Progenitor cell of endocrine pancreas (in vitro differentiated cells): Measurements from ENCODE around the gene SEMA7A. TPM values are rescaled to one million over a fixed set of nuclear protein-coding genes. Genes with fewer than 3 reads are reported as not detected.

Experiments
- DNase-seq: peaks from one replicate; pipeline ENCODE4 v3.0.0; 2021; ENCODE audit warnings: low spot score; ENCODE audit not compliant: unreplicated experiment
- H3K27ac Mint-ChIP-seq: 2 replicates; pipeline ENCODE4 v1.8.0; 2021; ENCODE audit warnings: mild to moderate bottlenecking, moderate library complexity, mixed read lengths
- H3K27me3 Mint-ChIP-seq: 2 replicates; pipeline ENCODE4 v1.8.0; 2021; ENCODE audit warnings: mixed read lengths
- H3K36me3 Mint-ChIP-seq: 2 replicates; pipeline ENCODE4 v1.8.0; 2022; ENCODE audit warnings: mixed read lengths; ENCODE audit not compliant: insufficient read depth
- H3K4me1 Mint-ChIP-seq: 2 replicates; pipeline ENCODE4 v1.8.0; 2021; ENCODE audit warnings: low read depth, mixed read lengths
- H3K4me3 Mint-ChIP-seq: 2 replicates; pipeline ENCODE4 v1.8.0; 2021; ENCODE audit warnings: low read depth, mild to moderate bottlenecking, moderate library complexity, mixed read lengths
- H3K9me3 Mint-ChIP-seq: 2 replicates; pipeline ENCODE4 v1.8.0; 2021; ENCODE audit warnings: low read depth, mixed read lengths
- CTCF ChIP-seq: fragments of 200-600 bp; sonication (generic); IDR thresholded peaks from one replicate; pipeline ENCODE4 v1.5.0; 2021; ENCODE audit warnings: antibody characterized with exemption, mild to moderate bottlenecking; ENCODE audit not compliant: unreplicated experiment
- total RNA-seq: library from RNA; stranded (reverse); gene quantifications from 2 replicates; pipeline ENCODE4 v1.2.1, GENCODE V29; 2021

Gene SEMA7A
- total RNA-seq, 1 donor from 2014 or later = 1.9 TPM

GRCh38 chr15:74422652-74423430 lies 10.9 kb downstream of the SEMA7A start:
- DNase-seq = no peak
- H3K4me3 Mint-ChIP-seq = no peak overlapping the region
- H3K27ac Mint-ChIP-seq = no peak overlapping the region
- H3K27me3 Mint-ChIP-seq = peaks cover 6% of the 10 kb centered on the region
- H3K9me3 Mint-ChIP-seq = no peaks in the 10 kb centered on the region
- H3K4me1 Mint-ChIP-seq = peaks cover 10% of the 10 kb centered on the region
- H3K36me3 Mint-ChIP-seq = no peaks in the 10 kb centered on the region
- TF ChIP-seq CTCF = no peak

GRCh38 chr15:74422265-74422651 lies 11.5 kb downstream of the SEMA7A start:
- no peak overlapping the region for H3K4me3 Mint-ChIP-seq
- DNase-seq = no peak
- no peaks in the 10 kb centered on the region for H3K9me3 Mint-ChIP-seq
- H3K4me1 Mint-ChIP-seq = peaks cover 10% of the 10 kb centered on the region
- no peak overlapping the region for H3K27ac Mint-ChIP-seq
- peaks cover 6% of the 10 kb centered on the region for H3K27me3 Mint-ChIP-seq
- TF ChIP-seq CTCF = no peak
- H3K36me3 Mint-ChIP-seq = no peaks in the 10 kb centered on the region

- Mint-ChIP-seq H3K4me3 (no peak overlapping the region), H3K27me3 (peaks cover 3% of the 10 kb centered on the region), H3K36me3 (no peaks in the 10 kb centered on the region), H3K9me3 (no peaks in the 10 kb centered on the region), H3K27ac (peak overlapping the region; percentile 4), H3K4me1 (peaks cover 10% of the 10 kb centered on the region)
- no peak for DNase-seq
- no peak for TF ChIP-seq CTCF
Measured at GRCh38 chr15:74421302-74422245, 12.2 kb downstream of the SEMA7A start.

GRCh38 chr15:74420193-74420905 lies 13.4 kb downstream of the SEMA7A start:
- peaks cover 10% of the 10 kb centered on the region for H3K4me1 Mint-ChIP-seq
- TF ChIP-seq CTCF = no peak
- H3K36me3 Mint-ChIP-seq = no peaks in the 10 kb centered on the region
- DNase-seq = no peak
- H3K9me3 Mint-ChIP-seq = no peaks in the 10 kb centered on the region
- no peaks in the 10 kb centered on the region for H3K27me3 Mint-ChIP-seq
- H3K27ac Mint-ChIP-seq = no peak overlapping the region
- no peak overlapping the region for H3K4me3 Mint-ChIP-seq

GRCh38 chr15:74419432-74419831 lies 14.3 kb downstream of the SEMA7A start:
- Mint-ChIP-seq H3K27me3 (no peaks in the 10 kb centered on the region), H3K27ac (no peak overlapping the region), H3K4me3 (no peak overlapping the region), H3K36me3 (no peaks in the 10 kb centered on the region), H3K9me3 (no peaks in the 10 kb centered on the region), H3K4me1 (peaks cover 10% of the 10 kb centered on the region)
- DNase-seq = no peak
- TF ChIP-seq CTCF = no peak
